ENCODE data around the gene IGSF6. TPM values are rescaled to one million over a fixed set of nuclear protein-coding genes. Genes with fewer than 3 reads are reported as not detected.

Gene IGSF6
- not detected in 5 replicates for total RNA-seq (2022; extraction: Qiagen RNA extraction; ENCODE audit: low read depth)

GRCh38 chr16:21652453-21652852 is at the start of gene IGSF6:
Gene IGSF6, minus strand, starts transcription at chr16:21652608. Its CDS starts 10 bp downstream, at chr16:21652598.

GRCh38 chr16:21663889-21664647 is 11.7 kb upstream of the IGSF6 start, which contains the start of gene OTOA:
Gene OTOA, plus strand, starts transcription at chr16:21663968. Its CDS starts 14,547 bp downstream, at chr16:21678515.

GRCh38 chr16:21599122-21600030 is 53.0 kb downstream of the IGSF6 start, which contains the start of gene METTL9:
Gene METTL9, plus strand, starts transcription at chr16:21599577. Its CDS starts 157 bp downstream, at chr16:21599734.

Other genes with a start within 250 kb of the IGSF6 start
- gene METTL9, start 53.0 kb downstream of the IGSF6 start, total RNA-seq (2022; extraction: Qiagen RNA extraction; ENCODE audit: low read depth) = 75.9 to 101 TPM (median 96.3 TPM) in 5 replicates
- 0.03 to 0.07 TPM (median 0.05 TPM) in 3 of 5 replicates, not detected in the others for gene OTOA, start 11.4 kb upstream of the IGSF6 start, total RNA-seq (2022; extraction: Qiagen RNA extraction; ENCODE audit: low read depth)
- gene NPIPB4, start 205.1 kb upstream of the IGSF6 start, total RNA-seq (2022; extraction: Qiagen RNA extraction; ENCODE audit: low read depth) = 24.2 to 31.8 TPM (median 26.8 TPM) in 5 replicates

Data from A549 treated with RU486 at 1 μM for 4 hours (cell line).